AG09319 (cell line): ENCODE measurements around the gene ST6GAL1.

Experiments
- DNase-seq: peaks from one replicate; pipeline ENCODE4 v3.0.0-alpha.2; 2010; ENCODE audit warnings: low read depth; ENCODE audit errors: extremely low read depth
- CTCF ChIP-seq: IDR thresholded peaks from 2 replicates; pipeline ENCODE4 v1.5.1; 2011; ENCODE audit warnings: low read depth, mild to moderate bottlenecking, inconsistent platforms, low read length, moderate library complexity

ST6GAL1 gene

GRCh38 chr3:187102073-187102634 lies 171.8 kb downstream of the ST6GAL1 start:
- TF ChIP-seq CTCF = no peak
- no peak for DNase-seq

- no peak for DNase-seq
- TF ChIP-seq CTCF = no peak
These were observed 172.9 kb downstream of the ST6GAL1 start for GRCh38 chr3:187103251-187103650.

- no peak for TF ChIP-seq CTCF
- DNase-seq = no peak
These were observed 174.0 kb downstream of the ST6GAL1 start for GRCh38 chr3:187104342-187104741.

- DNase-seq = no peak
- no peak for TF ChIP-seq CTCF
These were observed 174.6 kb downstream of the ST6GAL1 start for GRCh38 chr3:187104933-187105332.

GRCh38 chr3:187105700-187106099 lies 175.4 kb downstream of the ST6GAL1 start:
- DNase-seq = no peak
- TF ChIP-seq CTCF = no peak

- TF ChIP-seq CTCF = no peak
- no peak for DNase-seq
These were observed 177.7 kb downstream of the ST6GAL1 start for GRCh38 chr3:187107989-187108388.

GRCh38 chr3:187110156-187110555 lies 179.8 kb downstream of the ST6GAL1 start:
- TF ChIP-seq CTCF = no peak
- no peak for DNase-seq
